ENCODE measurements around the gene SORCS2. TPM values are rescaled to one million over a fixed set of nuclear protein-coding genes. Genes with fewer than 3 reads are reported as not detected.

SORCS2 gene
- total RNA-seq, 1 donor from 2014 or later: 13.8 TPM

DNA sequence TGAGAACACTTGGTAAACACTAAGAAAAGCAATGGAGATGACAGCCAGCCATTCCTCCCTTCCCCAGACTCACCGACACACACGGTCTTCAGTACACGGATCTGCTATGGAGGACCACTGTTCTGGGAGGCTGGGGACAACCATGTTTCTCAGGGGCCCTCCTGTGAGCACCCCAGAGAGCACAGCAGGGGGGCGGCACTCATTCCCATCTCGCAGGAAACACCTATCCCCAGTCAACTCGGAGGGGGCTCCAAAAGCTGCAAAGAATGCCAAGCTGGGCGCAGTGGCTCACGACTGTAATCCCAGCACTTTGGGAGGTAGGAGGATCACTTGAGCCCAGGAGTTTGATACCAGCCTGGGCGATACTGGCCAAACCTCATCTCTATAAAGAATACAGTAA, 575.2 kb downstream of the SORCS2 start:
- peaks cover 44% of the 10 kb centered on the region for H3K36me3 Mint-ChIP-seq (ENCODE audit: low read depth, unreplicated experiment)
- Histone ChIP-seq H3K79me2 (ENCODE audit: insufficient read depth, low read length) (peaks cover 74% of the 10 kb centered on the region), H3K36me3 (ENCODE audit: insufficient read depth, low read length) (peaks cover 67% of the 10 kb centered on the region), H4K20me1 (ENCODE audit: insufficient read depth, low read length) (peaks cover 98% of the 10 kb centered on the region), H3K9me3 (ENCODE audit: insufficient read depth, low read depth, low read length) (no peaks in the 10 kb centered on the region), H3K4me2 (ENCODE audit: low read length) (no peak overlapping the region), H2AFZ (ENCODE audit: low read depth, low read length) (no peak overlapping the region), H3K27me3 (ENCODE audit: insufficient read depth, low read length) (no peaks in the 10 kb centered on the region), H3K4me3 (ENCODE audit: insufficient read depth, low read depth, low read length) (no peak overlapping the region), H3K4me1 (ENCODE audit: insufficient read depth, low read length) (peaks cover 18% of the 10 kb centered on the region), H3K27ac (ENCODE audit: low read depth, low read length) (no peak overlapping the region), H3K9ac (ENCODE audit: low read length) (no peak overlapping the region)
- H3K4me3 Mint-ChIP-seq (ENCODE audit: unreplicated experiment): no peak overlapping the region
- TF ChIP-seq, protein P1, sequence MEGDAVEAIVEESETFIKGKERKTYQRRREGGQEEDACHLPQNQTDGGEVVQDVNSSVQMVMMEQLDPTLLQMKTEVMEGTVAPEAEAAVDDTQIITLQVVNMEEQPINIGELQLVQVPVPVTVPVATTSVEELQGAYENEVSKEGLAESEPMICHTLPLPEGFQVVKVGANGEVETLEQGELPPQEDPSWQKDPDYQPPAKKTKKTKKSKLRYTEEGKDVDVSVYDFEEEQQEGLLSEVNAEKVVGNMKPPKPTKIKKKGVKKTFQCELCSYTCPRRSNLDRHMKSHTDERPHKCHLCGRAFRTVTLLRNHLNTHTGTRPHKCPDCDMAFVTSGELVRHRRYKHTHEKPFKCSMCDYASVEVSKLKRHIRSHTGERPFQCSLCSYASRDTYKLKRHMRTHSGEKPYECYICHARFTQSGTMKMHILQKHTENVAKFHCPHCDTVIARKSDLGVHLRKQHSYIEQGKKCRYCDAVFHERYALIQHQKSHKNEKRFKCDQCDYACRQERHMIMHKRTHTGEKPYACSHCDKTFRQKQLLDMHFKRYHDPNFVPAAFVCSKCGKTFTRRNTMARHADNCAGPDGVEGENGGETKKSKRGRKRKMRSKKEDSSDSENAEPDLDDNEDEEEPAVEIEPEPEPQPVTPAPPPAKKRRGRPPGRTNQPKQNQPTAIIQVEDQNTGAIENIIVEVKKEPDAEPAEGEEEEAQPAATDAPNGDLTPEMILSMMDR (IDR thresholded peaks at IDR 0.05; ENCODE audit: insufficient read depth, low read depth, low read length): no peak
- no peak for TF ChIP-seq EZH2 (IDR thresholded peaks at IDR 0.05; ENCODE audit: insufficient read depth, low read length)
- H3K9me3 Mint-ChIP-seq (ENCODE audit: unreplicated experiment): no peaks in the 10 kb centered on the region
- DNase-seq (ENCODE audit: low read depth): no peak
- FAIRE-seq: no peak
- H3K27me3 Mint-ChIP-seq (ENCODE audit: low read depth, unreplicated experiment): no peaks in the 10 kb centered on the region
- H3K27ac Mint-ChIP-seq (ENCODE audit: unreplicated experiment): peak overlapping the region; percentile 41
- peaks cover 24% of the 10 kb centered on the region for H3K4me1 Mint-ChIP-seq (ENCODE audit: low read depth, unreplicated experiment)

DNA sequence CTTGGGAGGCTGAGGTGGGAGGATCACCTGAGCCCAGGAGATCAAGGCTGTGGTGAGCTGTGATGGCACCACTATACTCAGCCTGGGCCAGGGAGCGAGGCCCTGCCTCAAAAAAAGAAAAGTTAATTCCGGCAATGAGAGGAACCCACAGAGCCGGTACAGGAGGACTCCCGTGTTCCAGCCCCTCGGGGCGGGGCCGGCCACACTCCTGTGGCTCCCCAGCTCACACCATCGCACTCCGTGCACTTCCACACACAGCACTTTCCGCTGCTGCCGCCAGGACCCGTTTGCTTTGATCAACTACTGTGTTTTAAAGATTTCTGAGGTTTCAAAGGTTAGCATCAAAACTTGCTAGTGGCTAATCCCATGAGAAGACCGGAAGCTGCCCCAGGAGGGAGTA, 575.6 kb downstream of the SORCS2 start:
- Histone ChIP-seq H4K20me1 (ENCODE audit: insufficient read depth, low read length) (peaks cover 99% of the 10 kb centered on the region), H3K79me2 (ENCODE audit: insufficient read depth, low read length) (peaks cover 74% of the 10 kb centered on the region), H3K27me3 (ENCODE audit: insufficient read depth, low read length) (no peaks in the 10 kb centered on the region), H3K36me3 (ENCODE audit: insufficient read depth, low read length) (peaks cover 66% of the 10 kb centered on the region), H3K9me3 (ENCODE audit: insufficient read depth, low read depth, low read length) (no peaks in the 10 kb centered on the region), H3K4me3 (ENCODE audit: insufficient read depth, low read depth, low read length) (no peak overlapping the region), H3K4me2 (ENCODE audit: low read length) (no peak overlapping the region), H3K27ac (ENCODE audit: low read depth, low read length) (no peak overlapping the region), H3K9ac (ENCODE audit: low read length) (no peak overlapping the region), H3K4me1 (ENCODE audit: insufficient read depth, low read length) (peaks cover 18% of the 10 kb centered on the region), H2AFZ (ENCODE audit: low read depth, low read length) (no peak overlapping the region)
- no peak for FAIRE-seq
- Mint-ChIP-seq H3K27ac (ENCODE audit: unreplicated experiment) (no peak overlapping the region), H3K4me1 (ENCODE audit: low read depth, unreplicated experiment) (peaks cover 25% of the 10 kb centered on the region), H3K27me3 (ENCODE audit: low read depth, unreplicated experiment) (no peaks in the 10 kb centered on the region), H3K4me3 (ENCODE audit: unreplicated experiment) (no peak overlapping the region), H3K9me3 (ENCODE audit: unreplicated experiment) (no peaks in the 10 kb centered on the region), H3K36me3 (ENCODE audit: low read depth, unreplicated experiment) (peaks cover 48% of the 10 kb centered on the region)
- TF ChIP-seq, protein P1 (IDR thresholded peaks at IDR 0.05; ENCODE audit: insufficient read depth, low read depth, low read length): no peak
- TF ChIP-seq EZH2 (IDR thresholded peaks at IDR 0.05; ENCODE audit: insufficient read depth, low read length): no peak
- no peak for DNase-seq (ENCODE audit: low read depth)

DNA sequence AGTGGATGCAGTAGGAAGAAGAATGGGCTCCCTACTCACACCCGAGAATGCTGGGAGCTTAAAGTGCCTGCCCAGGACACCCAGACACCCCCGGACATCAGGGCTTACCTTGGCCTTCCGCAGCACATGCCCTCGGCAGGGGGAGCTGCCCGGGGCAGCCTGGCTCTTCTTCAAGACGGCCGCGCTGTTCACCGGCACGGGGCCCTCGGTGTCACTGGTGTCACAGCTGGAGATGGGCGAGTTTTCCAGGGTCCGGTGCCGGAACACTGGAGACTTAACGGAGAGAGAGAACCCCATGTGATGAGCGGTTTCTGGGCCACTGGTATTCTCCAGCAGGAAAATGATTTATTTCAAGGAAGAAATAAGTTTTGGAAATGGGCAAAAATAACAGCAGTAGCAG, 576.4 kb downstream of the SORCS2 start:
- Histone ChIP-seq H3K27ac (ENCODE audit: low read depth, low read length) (no peak overlapping the region), H3K4me3 (ENCODE audit: insufficient read depth, low read depth, low read length) (no peak overlapping the region), H2AFZ (ENCODE audit: low read depth, low read length) (no peak overlapping the region), H3K9me3 (ENCODE audit: insufficient read depth, low read depth, low read length) (no peaks in the 10 kb centered on the region), H3K27me3 (ENCODE audit: insufficient read depth, low read length) (no peaks in the 10 kb centered on the region), H3K4me1 (ENCODE audit: insufficient read depth, low read length) (peaks cover 12% of the 10 kb centered on the region), H3K79me2 (ENCODE audit: insufficient read depth, low read length) (peaks cover 75% of the 10 kb centered on the region), H3K9ac (ENCODE audit: low read length) (no peak overlapping the region), H3K4me2 (ENCODE audit: low read length) (no peak overlapping the region), H4K20me1 (ENCODE audit: insufficient read depth, low read length) (peaks cover 99% of the 10 kb centered on the region), H3K36me3 (ENCODE audit: insufficient read depth, low read length) (peaks cover 65% of the 10 kb centered on the region)
- Mint-ChIP-seq H3K36me3 (ENCODE audit: low read depth, unreplicated experiment) (peaks cover 53% of the 10 kb centered on the region), H3K27me3 (ENCODE audit: low read depth, unreplicated experiment) (no peaks in the 10 kb centered on the region), H3K9me3 (ENCODE audit: unreplicated experiment) (no peaks in the 10 kb centered on the region), H3K27ac (ENCODE audit: unreplicated experiment) (no peak overlapping the region), H3K4me3 (ENCODE audit: unreplicated experiment) (no peak overlapping the region), H3K4me1 (ENCODE audit: low read depth, unreplicated experiment) (peaks cover 20% of the 10 kb centered on the region)
- FAIRE-seq (no peak), DNase-seq (ENCODE audit: low read depth) (no peak)
- TF ChIP-seq, protein P1 (IDR thresholded peaks at IDR 0.05; ENCODE audit: insufficient read depth, low read depth, low read length): no peak
- TF ChIP-seq EZH2 (IDR thresholded peaks at IDR 0.05; ENCODE audit: insufficient read depth, low read length): no peak

Measured in astrocyte (in vitro differentiated cells and primary cell).